OCI-LY7 (cell line): Measurements from ENCODE around the gene BCAR3. TPM values are rescaled to one million over a fixed set of nuclear protein-coding genes. Genes with fewer than 3 reads are reported as not detected.

Experiments used
- BruUV-seq: library from RNA; stranded (reverse); fragments of 400-500 nt; replicated peaks from 2 replicates; lab custom pipeline; 2021; lab: Mats Ljungman, UMichigan
- CTCF ChIA-PET: fragments of 300-600 bp; sonication (Branson Sonifier 250); formaldehyde crosslinking; loops from one replicate; lab custom pipeline; 2022; ENCODE audit warnings: antibody characterized with exemption; ENCODE audit not compliant: unreplicated experiment; lab: Charles Lee
- POLR2A ChIA-PET: fragments of 300-600 bp; sonication (Branson Sonifier 250); formaldehyde crosslinking; loops from one replicate; lab custom pipeline; 2022; ENCODE audit warnings: antibody characterized with exemption; lab: Charles Lee
- DNase-seq: peaks from one replicate; pipeline ENCODE4 v3.0.0-alpha.2; 2015; ENCODE audit warnings: low spot score
- H2AFZ ChIP-seq: fragments of 200-600 bp; sonication (generic), shearing (Covaris generic); 2 replicates; pipeline ENCODE4 v1.6.1; 2014; ENCODE audit warnings: mild to moderate bottlenecking, antibody characterized with exemption, low read length, moderate library complexity
- H3K27ac ChIP-seq: fragments of 200-600 bp; sonication (generic); 2 replicates; pipeline ENCODE4 v1.5.1; 2014; ENCODE audit warnings: mixed run types, low read depth, mild to moderate bottlenecking, moderate library complexity, low read length, inconsistent platforms; ENCODE audit not compliant: poor library complexity, severe bottlenecking
- H3K36me3 ChIP-seq: fragments of 200-600 bp; sonication (generic); 2 replicates; pipeline ENCODE4 v1.6.1; 2014; ENCODE audit warnings: mild to moderate bottlenecking, antibody characterized with exemption, low read length, moderate library complexity, mixed read lengths; ENCODE audit not compliant: insufficient read depth
- H3K4me1 ChIP-seq: fragments of 200-600 bp; sonication (generic); 2 replicates; pipeline ENCODE4 v1.5.1; 2014; ENCODE audit warnings: mild to moderate bottlenecking, low read length; ENCODE audit not compliant: insufficient read depth, poor library complexity, severe bottlenecking
- H3K4me2 ChIP-seq: fragments of 200-600 bp; sonication (generic); 2 replicates; pipeline ENCODE4 v1.6.1; 2014; ENCODE audit warnings: mild to moderate bottlenecking, low read length
- H3K4me3 ChIP-seq: fragments of 200-600 bp; sonication (generic); 2 replicates; pipeline ENCODE4 v1.5.1; 2014; ENCODE audit warnings: mild to moderate bottlenecking, low read depth, low read length; ENCODE audit not compliant: poor library complexity, severe bottlenecking
- H3K79me2 ChIP-seq: fragments of 200-600 bp; sonication (generic); 2 replicates; pipeline ENCODE4 v1.6.1; 2016; ENCODE audit warnings: low read depth, mild to moderate bottlenecking, low read length, moderate library complexity, mixed read lengths; ENCODE audit not compliant: insufficient read depth
- H3K9me2 ChIP-seq: fragments of 200-600 bp; sonication (generic); 2 replicates; pipeline ENCODE4 v1.6.1; 2016; ENCODE audit warnings: mild to moderate bottlenecking, low read length, mixed read lengths; ENCODE audit not compliant: insufficient read depth
- H3K9me3 ChIP-seq: fragments of 200-600 bp; sonication (generic); 2 replicates; pipeline ENCODE4 v1.6.1; 2014; ENCODE audit warnings: mild to moderate bottlenecking, mixed run types, low read length, mixed read lengths
- H4K20me1 ChIP-seq: fragments of 200-600 bp; sonication (generic); 2 replicates; pipeline ENCODE4 v1.6.1; 2014; ENCODE audit warnings: mild to moderate bottlenecking, antibody characterized with exemption, low read length, moderate library complexity, mixed read lengths; ENCODE audit not compliant: insufficient read depth
- CTCF ChIP-seq: fragments of 200-600 bp; sonication (generic); conservative IDR thresholded peaks from 2 replicates; pipeline ENCODE4 v1.5.1; 2014; ENCODE audit warnings: mild to moderate bottlenecking, antibody characterized with exemption, low read length, moderate library complexity, mixed read lengths
- EZH2phosphoT487 ChIP-seq: fragments of 200-600 bp; sonication (generic); IDR thresholded peaks from 2 replicates; pipeline ENCODE4 v1.6.1; 2018; ENCODE audit warnings: low read depth, borderline replicate concordance, mild to moderate bottlenecking, mixed run types, antibody characterized with exemption, low read length, moderate library complexity, mixed read lengths
- intact Hi-C: fragments of 100-400 bp; cut with micrococcal nuclease; formaldehyde crosslinking; loops from one replicate; pipeline ENCODE4 v1.10.0; 2022; ENCODE audit not compliant: unreplicated experiment
- total RNA-seq, 2 experiments: library from RNA; depleted of rRNA in 1 of 2; stranded (reverse); fragments of >200 nt in 1 of 2; shearing (Covaris generic) in 1 of 2; gene quantifications; 2 replicates each; pipeline ENCODE4 v1.2.3, GENCODE V29; 2014 to 2022

Gene BCAR3
- total RNA-seq, 2 experiments from 2014 or later = 16.3 to 24.2 TPM

- no peak overlapping the region for H3K27ac ChIP-seq
- H3K4me2 ChIP-seq = no peak overlapping the region
- no peaks in the 10 kb centered on the region for H4K20me1 ChIP-seq
- TF ChIP-seq EZH2phosphoT487 (no peak), CTCF (no peak)
- ChIA-PET CTCF (interaction anchor here (1.0 kb wide), 1 partner anchor 26 kb away, joined by 3 read pairs; no protein-coding TSS in a partner anchor), POLR2A (interaction anchor here (0.9 to 1.4 kb wide), 2 partner anchors 9 to 11 kb away, joined by 3 to 6 read pairs; no protein-coding TSS in a partner anchor)
- no peak overlapping the region for H2AFZ ChIP-seq
- H3K79me2 ChIP-seq = no peaks in the 10 kb centered on the region
- H3K4me3 ChIP-seq = no peak overlapping the region
- H3K9me3 ChIP-seq = no peaks in the 10 kb centered on the region
- intact Hi-C loops = no loop called here
- H3K36me3 ChIP-seq = no peaks in the 10 kb centered on the region
- no TSS peak for BruUV-seq
- H3K9me2 ChIP-seq = no peaks in the 10 kb centered on the region
- no peak for DNase-seq
- peaks cover under 1% of the 10 kb centered on the region for H3K4me1 ChIP-seq
Observed at GRCh38 chr1:93723733-93724270, 42.2 kb upstream of the BCAR3 start.

GRCh38 chr1:93723110-93723509, 41.5 kb upstream of the BCAR3 start:
- no peaks in the 10 kb centered on the region for H4K20me1 ChIP-seq
- no peaks in the 10 kb centered on the region for H3K4me1 ChIP-seq
- no peak for DNase-seq
- intact Hi-C loops = no loop called here
- no peaks in the 10 kb centered on the region for H3K9me3 ChIP-seq
- no peak overlapping the region for H3K4me3 ChIP-seq
- no peak overlapping the region for H3K4me2 ChIP-seq
- POLR2A ChIA-PET = interaction anchor here (0.6 to 1.4 kb wide), 2 partner anchors 9 to 10 kb away, joined by 3 to 6 read pairs; no protein-coding TSS in a partner anchor
- CTCF ChIA-PET = no interaction called here
- no peak for TF ChIP-seq EZH2phosphoT487
- no peak for TF ChIP-seq CTCF
- no peak overlapping the region for H3K27ac ChIP-seq
- no peaks in the 10 kb centered on the region for H3K79me2 ChIP-seq
- H2AFZ ChIP-seq = no peak overlapping the region
- no peaks in the 10 kb centered on the region for H3K36me3 ChIP-seq
- H3K9me2 ChIP-seq = no peaks in the 10 kb centered on the region
- BruUV-seq = no TSS peak
